Measurements from ENCODE around the gene BCL11B.
A peak's percentile ranks its signal among the peaks of the same experiment; 100 is the strongest.

The BCL11B gene

GRCh38 chr14:99272899-99273765 lies 1.1 kb upstream of the BCL11B start:
- no peaks in the 10 kb centered on the region for H3K27me3 ChIP-seq (ENCODE audit: insufficient read depth, low read depth)
- no peaks in the 10 kb centered on the region for H3K36me3 ChIP-seq (ENCODE audit: insufficient read depth)
- peak overlapping the region; percentile 95 for H3K4me2 ChIP-seq
- H4K20me1 ChIP-seq (ENCODE audit: insufficient read depth), result no peaks in the 10 kb centered on the region
- no peak overlapping the region for H3K4me3 ChIP-seq (IDR thresholded peaks at IDR 0.05; ENCODE audit: insufficient read depth, low read depth, low read length)
- peak overlapping the region; percentile 87 for H3K27ac ChIP-seq
- no peaks in the 10 kb centered on the region for H3K4me1 ChIP-seq (ENCODE audit: low read depth, poor library complexity, severe bottlenecking)
- H2AFZ ChIP-seq (ENCODE audit: low read depth), result peak overlapping the region; percentile 72
- peaks cover 11% of the 10 kb centered on the region; the same call in 1 of the 2 replicates for H3K79me2 ChIP-seq (ENCODE audit: insufficient read depth, low read depth)
- H3K9ac ChIP-seq, result peak overlapping the region; percentile 86
- no peak for TF ChIP-seq CTCF (conservative IDR thresholded peaks at IDR 0.05; ENCODE audit: low read depth, low read length)

- Histone ChIP-seq H3K27ac (peak overlapping the region; percentile 87), H3K4me2 (peak overlapping the region; percentile 95), H3K27me3 (ENCODE audit: insufficient read depth, low read depth) (no peaks in the 10 kb centered on the region), H2AFZ (ENCODE audit: low read depth) (peak overlapping the region; percentile 72), H3K36me3 (ENCODE audit: insufficient read depth) (no peaks in the 10 kb centered on the region), H3K4me1 (ENCODE audit: low read depth, poor library complexity, severe bottlenecking) (no peaks in the 10 kb centered on the region), H3K79me2 (ENCODE audit: insufficient read depth, low read depth) (peaks cover 12% of the 10 kb centered on the region; the same call in 1 of the 2 replicates), H3K4me3 (IDR thresholded peaks at IDR 0.05; ENCODE audit: insufficient read depth, low read depth, low read length) (no peak overlapping the region), H3K9ac (peak overlapping the region; percentile 86), H4K20me1 (ENCODE audit: insufficient read depth) (no peaks in the 10 kb centered on the region)
- no peak for TF ChIP-seq CTCF (conservative IDR thresholded peaks at IDR 0.05; ENCODE audit: low read depth, low read length)
Observed at GRCh38 chr14:99272632-99272898, 568 bp upstream of the BCL11B start.

- H3K4me1 ChIP-seq (ENCODE audit: low read depth, poor library complexity, severe bottlenecking), result peaks cover under 1% of the 10 kb centered on the region
- H4K20me1 ChIP-seq (ENCODE audit: insufficient read depth), result no peaks in the 10 kb centered on the region
- no peaks in the 10 kb centered on the region for H3K36me3 ChIP-seq (ENCODE audit: insufficient read depth)
- H3K27ac ChIP-seq, result peak overlapping the region; percentile 87
- H3K9ac ChIP-seq, result peak overlapping the region; percentile 86
- no peak for TF ChIP-seq CTCF (conservative IDR thresholded peaks at IDR 0.05; ENCODE audit: low read depth, low read length)
- peak overlapping the region; percentile 95 for H3K4me2 ChIP-seq
- H3K79me2 ChIP-seq (ENCODE audit: insufficient read depth, low read depth), result peaks cover 12% of the 10 kb centered on the region; the same call in 1 of the 2 replicates
- H3K27me3 ChIP-seq (ENCODE audit: insufficient read depth, low read depth), result no peaks in the 10 kb centered on the region
- no peak overlapping the region for H3K4me3 ChIP-seq (IDR thresholded peaks at IDR 0.05; ENCODE audit: insufficient read depth, low read depth, low read length)
- H2AFZ ChIP-seq (ENCODE audit: low read depth), result peak overlapping the region; percentile 72
Observed at GRCh38 chr14:99271221-99271941, 616 bp downstream of the BCL11B start.

GRCh38 chr14:99270458-99271220 lies 1.4 kb downstream of the BCL11B start:
- no peak for TF ChIP-seq CTCF (conservative IDR thresholded peaks at IDR 0.05; ENCODE audit: low read depth, low read length)
- Histone ChIP-seq H3K9ac (peak overlapping the region; percentile 86), H3K4me1 (ENCODE audit: low read depth, poor library complexity, severe bottlenecking) (peaks cover 8% of the 10 kb centered on the region), H3K79me2 (ENCODE audit: insufficient read depth, low read depth) (peaks cover 17% of the 10 kb centered on the region), H3K4me3 (IDR thresholded peaks at IDR 0.05; ENCODE audit: insufficient read depth, low read depth, low read length) (no peak overlapping the region), H3K36me3 (ENCODE audit: insufficient read depth) (no peaks in the 10 kb centered on the region), H3K27ac (peak overlapping the region; percentile 87), H3K27me3 (ENCODE audit: insufficient read depth, low read depth) (no peaks in the 10 kb centered on the region), H4K20me1 (ENCODE audit: insufficient read depth) (no peaks in the 10 kb centered on the region), H2AFZ (ENCODE audit: low read depth) (peak overlapping the region; percentile 72), H3K4me2 (peak overlapping the region; percentile 95; the same call in 1 of the 2 replicates)

Data from KMS-11 (cell line).